Activated T-helper 9 cell treated with anti-CD3 and anti-CD28 coated beads, Interleukin-2, amount 50 U/mL, for 16 hours (primary cell): Measurements from ENCODE around the gene OR1E1.
"Not testable (repeated sequence)": the region's sequence is repeated elsewhere in the genome, so short reads cannot be mapped to it uniquely, and the experiment has no call there.

Source experiments
- DNase-seq: peaks from one replicate; pipeline ENCODE4 v3.0.0-alpha.2; 2020; ENCODE audit warnings: low read depth

OR1E1 gene, protein sequence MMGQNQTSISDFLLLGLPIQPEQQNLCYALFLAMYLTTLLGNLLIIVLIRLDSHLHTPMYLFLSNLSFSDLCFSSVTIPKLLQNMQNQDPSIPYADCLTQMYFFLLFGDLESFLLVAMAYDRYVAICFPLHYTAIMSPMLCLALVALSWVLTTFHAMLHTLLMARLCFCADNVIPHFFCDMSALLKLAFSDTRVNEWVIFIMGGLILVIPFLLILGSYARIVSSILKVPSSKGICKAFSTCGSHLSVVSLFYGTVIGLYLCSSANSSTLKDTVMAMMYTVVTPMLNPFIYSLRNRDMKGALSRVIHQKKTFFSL

GRCh38 chr17:3398310-3398709 is at the start of gene OR1E1:
Gene OR1E1 (minus strand): TSS chr17:3398410. CDS start chr17:3398410, 0 bp downstream.
- DNase-seq, result no peak

DNA sequence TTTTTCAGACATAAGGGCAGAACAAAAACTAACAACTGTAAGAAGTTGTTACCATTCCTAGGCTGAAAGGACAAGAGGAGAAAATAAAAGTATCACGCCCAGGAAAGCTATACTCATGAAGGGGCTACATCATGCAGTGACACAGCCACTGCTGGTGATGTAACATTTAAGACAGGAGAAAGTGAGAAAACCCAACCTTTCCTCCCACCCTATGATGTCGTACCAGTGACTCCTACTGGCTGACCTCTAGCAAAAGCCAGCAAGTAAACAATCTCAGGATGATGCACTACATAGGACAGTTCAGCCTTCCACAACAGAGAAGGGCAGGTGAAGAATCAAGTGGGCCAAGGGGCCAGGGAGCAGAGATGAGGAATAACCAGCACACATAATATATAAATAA is 49.4 kb upstream of the OR1E1 start:
- no peak for DNase-seq

DNA sequence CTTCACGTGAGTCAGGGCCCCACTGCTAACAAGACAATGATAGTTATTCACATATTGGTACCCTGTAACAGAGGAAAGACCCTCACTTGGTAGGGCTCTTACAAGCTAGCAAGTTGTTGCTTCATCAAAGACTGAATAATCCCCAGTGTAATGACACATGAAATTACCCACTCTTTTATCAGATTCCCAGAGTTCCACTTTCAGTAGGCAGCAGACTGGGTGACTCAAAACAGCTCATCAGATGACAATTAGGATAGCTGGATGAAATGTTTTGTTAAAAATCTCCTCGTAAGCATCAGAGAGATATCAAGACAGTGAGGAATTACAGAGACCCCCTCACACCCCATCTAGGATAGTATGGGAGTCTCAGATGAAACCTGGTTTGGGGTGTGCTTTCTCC is 42.2 kb upstream of the OR1E1 start:
- DNase-seq, result no peak

GRCh38 chr17:3438368-3438767 is 40.2 kb upstream of the OR1E1 start:
- no peak for DNase-seq

DNA sequence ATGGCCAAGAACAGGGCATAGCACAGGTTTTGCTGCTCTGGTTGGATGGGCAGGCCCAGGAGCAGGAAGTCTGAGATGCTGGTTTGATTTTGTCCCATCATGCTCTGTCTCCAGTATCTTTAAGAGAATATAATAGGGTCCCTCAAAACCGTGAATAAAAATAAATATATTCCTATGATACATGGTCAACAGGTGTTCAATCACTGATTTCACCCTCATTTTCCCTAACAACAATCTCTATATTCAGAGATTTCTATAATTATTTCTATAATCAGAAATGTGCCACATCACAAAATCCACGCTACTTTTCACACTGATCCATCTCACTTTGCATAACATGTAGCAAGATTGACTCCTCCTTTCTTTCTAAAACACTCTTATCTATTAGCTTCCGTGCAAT is 35.5 kb upstream of the OR1E1 start, which contains the start of gene OR1E2:
Gene OR1E2 (minus strand): TSS at position 101 of the 400 bp plus-strand sequence. CDS start 0 bp downstream, at position 101.
- DNase-seq, result no peak

DNA sequence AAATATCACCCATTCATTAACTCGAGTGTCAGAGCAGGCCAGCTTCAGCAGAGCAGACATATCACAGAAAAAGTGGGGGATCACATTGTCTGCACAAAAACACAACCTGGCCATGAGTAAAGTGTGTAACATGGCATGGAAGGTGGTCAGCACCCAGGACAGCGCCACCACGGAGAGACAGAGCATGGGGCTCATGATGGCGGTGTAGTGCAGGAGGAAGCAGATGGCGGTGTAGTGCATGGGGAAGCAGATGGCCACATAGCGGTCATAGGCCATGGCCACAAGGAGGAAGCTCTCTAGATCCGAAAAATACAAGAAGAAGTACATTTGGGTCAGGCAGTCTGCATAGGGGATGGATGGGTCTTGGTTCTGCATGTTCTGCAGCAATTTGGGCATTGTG is 35.0 kb upstream of the OR1E1 start:
- DNase-seq, result not testable (repeated sequence)

DNA sequence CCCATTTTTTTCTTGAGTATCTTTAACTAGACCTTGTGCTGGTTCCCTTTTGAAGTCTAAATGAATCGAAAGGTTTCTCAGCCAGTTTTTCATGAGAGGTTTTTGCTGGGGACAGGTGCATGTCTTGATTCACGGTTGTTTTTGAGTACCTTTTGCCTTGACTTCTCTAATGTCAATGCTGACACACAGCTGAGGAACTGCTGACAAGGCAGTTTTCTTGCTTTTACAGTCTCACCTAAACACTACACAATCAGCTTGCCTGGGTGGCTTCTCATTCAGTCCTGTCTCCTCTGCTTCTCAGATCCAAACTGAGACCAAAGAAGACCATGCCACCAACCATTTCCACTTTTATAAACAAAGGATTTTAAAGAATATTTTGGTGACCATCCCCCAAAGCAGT is 20.0 kb upstream of the OR1E1 start:
- no peak for DNase-seq

GRCh38 chr17:3415610-3416009 is 17.4 kb upstream of the OR1E1 start:
- DNase-seq, result no peak

- not testable (repeated sequence) for DNase-seq
These were observed 14.0 kb upstream of the OR1E1 start for GRCh38 chr17:3412216-3412615.

DNA sequence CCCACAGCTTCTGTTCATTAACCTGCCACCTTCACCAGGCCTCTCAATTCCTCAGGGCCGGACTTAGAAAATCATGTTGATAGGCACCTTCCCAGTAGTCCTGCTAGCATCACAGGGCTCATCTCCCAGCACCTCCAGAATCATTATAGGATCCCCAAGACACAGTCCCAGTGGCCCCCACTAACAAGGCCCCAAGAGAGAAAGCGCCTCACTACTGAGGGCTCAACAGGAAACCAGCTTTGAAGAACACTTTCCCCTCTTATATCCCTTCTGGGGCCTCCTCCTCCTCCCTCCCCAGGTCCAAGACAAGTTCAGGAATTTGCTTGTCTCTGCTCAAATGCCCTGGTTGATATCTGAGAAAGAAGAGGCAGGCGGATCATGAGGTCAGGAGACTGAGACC is 12.9 kb upstream of the OR1E1 start, which contains the start of gene OR3A3:
Gene OR3A3 (plus strand): TSS at position 301 of the 400 bp plus-strand sequence.
- no peak for DNase-seq

- DNase-seq, result not testable (repeated sequence)
These were observed 5.6 kb upstream of the OR1E1 start for GRCh38 chr17:3403856-3404255.

- DNase-seq, result no peak
These were observed 3.6 kb upstream of the OR1E1 start for GRCh38 chr17:3401786-3402185.

DNA sequence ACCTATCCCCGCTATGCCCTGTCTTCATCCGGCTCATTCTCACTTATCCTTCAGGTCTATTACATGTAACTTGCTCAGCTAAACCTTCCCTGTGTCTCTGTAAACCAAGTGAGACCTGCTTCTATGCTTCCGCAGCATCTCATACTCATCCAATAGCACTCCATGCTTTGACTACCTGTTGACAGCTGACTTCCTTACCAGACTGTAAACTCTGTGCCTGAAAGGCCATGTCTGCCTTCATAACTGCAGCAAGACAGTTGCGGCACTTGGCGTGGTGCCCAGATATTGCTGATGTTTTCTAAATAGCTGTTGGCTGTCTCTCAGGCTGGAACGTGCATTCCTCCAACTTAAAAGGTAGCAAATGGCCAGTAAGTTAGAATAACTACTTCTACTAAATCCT is 1.8 kb upstream of the OR1E1 start:
- no peak for DNase-seq

DNA sequence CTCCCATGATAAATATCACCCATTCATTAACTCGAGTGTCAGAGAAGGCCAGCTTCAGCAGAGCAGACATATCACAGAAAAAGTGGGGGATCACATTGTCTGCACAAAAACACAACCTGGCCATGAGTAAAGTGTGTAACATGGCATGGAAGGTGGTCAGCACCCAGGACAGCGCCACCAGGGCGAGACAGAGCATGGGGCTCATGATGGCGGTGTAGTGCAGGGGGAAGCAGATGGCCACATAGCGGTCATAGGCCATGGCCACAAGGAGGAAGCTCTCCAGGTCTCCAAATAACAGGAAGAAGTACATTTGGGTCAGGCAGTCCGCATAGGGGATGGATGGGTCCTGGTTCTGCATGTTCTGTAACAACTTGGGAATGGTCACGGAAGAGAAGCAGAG is 409 bp downstream of the OR1E1 start:
- not testable (repeated sequence) for DNase-seq

DNA sequence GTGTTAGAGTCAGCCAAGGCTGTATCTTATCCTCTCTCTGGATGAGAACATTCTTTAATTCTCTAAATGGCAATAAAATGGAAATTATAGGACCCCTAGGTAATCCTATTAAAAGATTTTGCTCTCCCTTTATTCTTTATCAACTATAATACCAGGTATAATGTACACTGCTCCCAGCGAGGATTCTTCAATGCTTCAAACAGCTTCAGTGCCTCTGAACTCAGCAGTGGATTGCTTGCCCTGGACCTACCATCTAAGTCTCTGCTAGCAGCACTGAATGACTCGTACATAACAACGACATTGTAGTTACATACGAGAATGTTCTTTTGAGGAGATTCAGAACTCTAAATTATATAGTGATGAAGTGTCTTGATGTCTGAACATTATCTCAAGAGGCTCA is 8.4 kb downstream of the OR1E1 start:
- DNase-seq, result no peak

DNA sequence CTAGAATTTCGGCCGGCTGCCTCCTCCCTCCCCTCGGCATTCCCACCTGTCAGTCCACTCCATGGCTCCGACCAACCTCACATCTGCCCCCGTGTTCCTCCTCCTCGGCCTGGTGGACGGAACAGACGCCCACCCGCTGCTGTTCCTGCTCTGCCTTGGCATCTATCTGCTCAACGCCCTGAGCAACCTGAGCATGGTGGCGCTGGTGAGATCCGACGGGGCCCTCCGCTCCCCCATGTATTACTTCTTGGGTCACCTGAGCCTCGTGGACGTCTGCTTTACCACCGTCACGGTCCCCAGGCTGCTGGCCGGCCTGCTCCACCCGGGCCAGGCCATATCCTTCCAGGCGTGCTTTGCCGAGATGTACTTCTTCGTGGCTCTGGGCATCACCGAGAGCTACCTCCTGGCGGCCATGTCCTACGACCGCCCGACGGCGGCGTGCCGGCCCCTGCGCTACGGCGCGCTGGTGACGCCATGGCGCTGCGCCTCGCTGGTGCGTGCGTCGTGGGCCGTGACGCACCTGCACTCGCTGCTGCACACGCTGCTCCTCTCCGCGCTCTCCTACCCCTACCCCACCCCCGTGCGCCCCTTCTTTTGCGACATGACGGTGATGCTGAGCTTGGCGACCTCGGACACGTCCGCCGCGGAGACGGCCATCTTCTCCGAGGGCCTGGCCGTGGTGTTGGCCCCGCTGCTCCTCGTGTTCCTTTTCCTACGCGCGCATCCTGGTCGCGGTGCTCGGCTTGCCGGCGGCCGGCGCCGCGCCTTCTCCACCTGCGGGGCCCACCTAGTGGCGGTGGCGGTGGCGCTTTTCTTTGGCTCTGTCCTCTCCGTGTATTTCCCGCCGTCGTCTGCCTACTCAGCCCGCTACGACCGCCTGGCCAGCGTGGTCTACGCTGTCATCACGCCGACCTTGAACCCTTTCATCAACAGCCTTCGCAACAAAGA is 12.1 kb downstream of the OR1E1 start, which contains the start of gene OR3A2:
Gene OR3A2 (minus strand): TSS at position 440 of the 948 bp plus-strand sequence.
- no peak for DNase-seq

GRCh38 chr17:3381957-3382356 is 16.3 kb downstream of the OR1E1 start:
- DNase-seq, result no peak

DNA sequence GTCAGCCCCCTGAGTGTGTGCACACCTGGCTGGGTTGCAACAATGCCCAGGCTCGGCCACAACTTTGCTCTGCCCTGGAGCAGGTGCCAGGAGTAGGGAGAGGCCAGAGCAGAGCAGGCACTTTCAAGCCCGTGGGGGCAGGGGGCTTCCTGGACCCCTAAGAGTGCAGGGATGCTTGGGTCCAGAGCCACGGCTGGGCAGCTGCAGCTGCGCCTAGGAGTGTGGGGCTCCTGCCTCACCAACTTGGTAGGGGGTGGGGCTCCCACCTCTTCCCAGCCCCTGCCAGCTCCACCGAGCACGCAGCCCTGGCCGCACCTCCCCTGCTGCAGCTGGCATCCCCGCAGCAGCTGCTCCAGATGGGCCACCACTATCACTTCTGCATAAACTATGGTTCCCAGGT is 19.9 kb downstream of the OR1E1 start:
- no peak for DNase-seq

GRCh38 chr17:3371167-3371566 is 27.0 kb downstream of the OR1E1 start:
- not testable (repeated sequence) for DNase-seq
